Right lobe of liver (tissue), 6 donors: Measurements from ENCODE around the gene OASL. TPM values are rescaled to one million over a fixed set of nuclear protein-coding genes. Genes with fewer than 3 reads are reported as not detected.

ENCODE experiments used
- ATAC-seq, 4 donors: fragments of 200-7000 bp; cut with Tn5 transposase; one replicate each; pipeline ENCODE4 v1.9.1; 2020; ENCODE audit warnings: mild to moderate bottlenecking in 4 of 4, moderate library complexity in 4 of 4
- DNase-seq, 3 donors: peaks; one replicate each; pipeline ENCODE4 v3.0.0-alpha.2; 2020
- H3K27ac ChIP-seq, 3 donors: fragments of 200-600 bp; one replicate each; pipeline ENCODE4 v1.8.0; 2022
- H3K27me3 ChIP-seq, 2 donors: fragments of 200-600 bp; one replicate each; pipeline ENCODE4 v1.8.0; 2022
- H3K36me3 ChIP-seq, 4 donors: fragments of 200-600 bp; sonication (generic) in 1 of 4; one replicate each; pipeline versions ENCODE4 v1.5.1 to v1.8.0; 2017 to 2022; ENCODE audit warnings: control low read depth in 1 of 4
- H3K4me1 ChIP-seq, 4 donors: fragments of 200-600 bp; sonication (generic) in 1 of 4; one replicate each; pipeline versions ENCODE4 v1.5.1 to v1.8.0; 2017 to 2022; ENCODE audit warnings: control low read depth in 1 of 4
- H3K4me3 ChIP-seq, 3 donors: fragments of 200-600 bp; one replicate each; pipeline ENCODE4 v1.8.0; 2022
- H3K9me3 ChIP-seq, 4 donors: fragments of 200-600 bp; sonication (generic) in 1 of 4; one replicate each; pipeline versions ENCODE4 v1.5.1 to v1.8.0; 2017 to 2022; ENCODE audit warnings: control low read depth in 1 of 4
- POLR2A ChIP-seq: fragments of 450-650 bp; IDR thresholded peaks from one replicate; pipeline ENCODE4 v1.6.1; 2017; ENCODE audit warnings: antibody characterized with exemption, mild to moderate bottlenecking
- WGBS: methylation state at CpG from one replicate; pipeline ENCODE4 v1.1.6; 2018; ENCODE audit warnings: low coverage, low lambda C conversion rate; ENCODE audit not compliant: insufficient coverage; ENCODE audit errors: missing lambda C conversion rate; 5-methylcytosine and 5-hydroxymethylcytosine counted together
- intact Hi-C, 2 donors: fragments of 100-400 bp; cut with DNase I; formaldehyde crosslinking; loops; one replicate each; pipeline versions ENCODE4 v1.11.2 to v1.14.1; 2022
- total RNA-seq, 6 experiments: library from RNA; depleted of rRNA in 2 of 6; stranded (reverse); fragments of >200 nt in 2 of 6; fragmentation: NEBNext Ultra II Directional in 3 of 6; extraction: Animal tissue kit (Norgen Biotek cat#: 25700) in 3 of 6; gene quantifications; one replicate each; pipeline versions ENCODE4 v1.1.0 to v1.2.4, GENCODE V29; 2016 to 2023
- TF ChIP-seq, protein P1 (sequence below), 4 donors: fragments of 200-600 bp in 3 of 4; fragments of 450-650 bp in 1 of 4; IDR thresholded peaks; one replicate each; pipeline versions ENCODE4 v1.5.1 to v1.8.0; 2016 to 2022; ENCODE audit warnings: antibody characterized with exemption in 4 of 4, mild to moderate bottlenecking in 2 of 4
- donor health status: DM: no; HTN: yes; CAD: no.
- donor health status: DM: no; HTN: no; CAD: no.
- donor health status: DM: no; HTN: no; CAD: no.
- donor health status: DM: no; HTN: yes; CAD: no.
- donor health status: DM: no; HTN: yes; CAD: no.

OASL gene
- total RNA-seq, 6 experiments from 2014 or later: 1.6 to 19.2 (median 4.1) TPM

DNA sequence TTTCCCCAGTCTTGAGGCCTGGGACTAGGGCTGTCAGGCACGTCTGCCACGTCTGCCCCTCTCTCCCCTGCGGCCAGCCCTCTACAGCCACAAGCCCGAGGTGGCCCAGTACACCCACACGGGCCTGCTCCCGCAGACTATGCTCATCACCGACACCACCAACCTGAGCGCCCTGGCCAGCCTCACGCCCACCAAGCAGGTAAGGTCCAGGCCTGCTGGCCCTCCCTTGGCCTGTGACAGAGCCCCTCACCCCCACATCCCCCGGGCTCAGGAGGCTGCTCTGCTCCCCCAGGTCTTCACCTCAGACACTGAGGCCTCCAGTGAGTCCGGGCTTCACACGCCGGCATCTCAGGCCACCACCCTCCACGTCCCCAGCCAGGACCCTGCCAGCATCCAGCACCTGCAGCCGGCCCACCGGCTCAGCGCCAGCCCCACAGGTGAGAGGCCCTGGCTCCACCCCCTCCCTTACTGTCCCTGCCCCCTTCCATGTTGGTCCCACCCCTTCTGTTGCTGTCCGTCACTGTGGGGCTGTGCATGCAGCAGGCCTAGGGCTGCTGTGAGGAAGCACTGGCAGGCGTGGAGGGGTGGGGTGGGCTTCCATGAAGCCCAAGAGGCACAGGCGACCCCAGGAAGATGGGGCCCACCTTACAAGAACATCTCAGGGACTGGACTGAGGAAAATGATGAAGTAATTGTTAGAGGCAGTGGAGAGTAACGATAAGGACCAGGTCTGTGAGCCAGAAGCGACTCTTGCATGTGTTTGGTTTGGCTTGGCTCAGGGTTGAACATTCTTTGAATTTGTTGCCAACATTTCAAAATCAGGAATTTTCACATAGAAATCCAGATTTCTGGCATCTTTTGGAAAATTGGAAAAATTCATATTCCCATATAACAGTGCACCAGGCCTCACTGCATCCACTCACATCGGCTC, 39.6 kb downstream of the OASL start:
- TF ChIP-seq POLR2A: no peak
- TF ChIP-seq, protein P1, sequence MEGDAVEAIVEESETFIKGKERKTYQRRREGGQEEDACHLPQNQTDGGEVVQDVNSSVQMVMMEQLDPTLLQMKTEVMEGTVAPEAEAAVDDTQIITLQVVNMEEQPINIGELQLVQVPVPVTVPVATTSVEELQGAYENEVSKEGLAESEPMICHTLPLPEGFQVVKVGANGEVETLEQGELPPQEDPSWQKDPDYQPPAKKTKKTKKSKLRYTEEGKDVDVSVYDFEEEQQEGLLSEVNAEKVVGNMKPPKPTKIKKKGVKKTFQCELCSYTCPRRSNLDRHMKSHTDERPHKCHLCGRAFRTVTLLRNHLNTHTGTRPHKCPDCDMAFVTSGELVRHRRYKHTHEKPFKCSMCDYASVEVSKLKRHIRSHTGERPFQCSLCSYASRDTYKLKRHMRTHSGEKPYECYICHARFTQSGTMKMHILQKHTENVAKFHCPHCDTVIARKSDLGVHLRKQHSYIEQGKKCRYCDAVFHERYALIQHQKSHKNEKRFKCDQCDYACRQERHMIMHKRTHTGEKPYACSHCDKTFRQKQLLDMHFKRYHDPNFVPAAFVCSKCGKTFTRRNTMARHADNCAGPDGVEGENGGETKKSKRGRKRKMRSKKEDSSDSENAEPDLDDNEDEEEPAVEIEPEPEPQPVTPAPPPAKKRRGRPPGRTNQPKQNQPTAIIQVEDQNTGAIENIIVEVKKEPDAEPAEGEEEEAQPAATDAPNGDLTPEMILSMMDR (IDR thresholded peaks at IDR 0.05): no peak
- Histone ChIP-seq H3K27ac (no peak overlapping the region), H3K36me3 (peaks cover 0 to 72% (median 26%) of the 10 kb centered on the region in 4 donors), H3K9me3 (no peaks in the 10 kb centered on the region), H3K4me3 (no peak overlapping the region), H3K4me1 (peaks cover 0 to 14% (median 7%) of the 10 kb centered on the region in 4 donors), H3K27me3 (no peaks in the 10 kb centered on the region)
- DNase-seq (no peak), ATAC-seq (peak; percentile 47 to 65 (median 54))
- WGBS: 33% methylated on average over 7 of the region's 23 CpGs
- intact Hi-C loops: loop anchor here in 1 of 2 donors (10.0 kb wide), 1 partner anchor 355 kb away; the partner anchor contains the start of gene CABP1

DNA sequence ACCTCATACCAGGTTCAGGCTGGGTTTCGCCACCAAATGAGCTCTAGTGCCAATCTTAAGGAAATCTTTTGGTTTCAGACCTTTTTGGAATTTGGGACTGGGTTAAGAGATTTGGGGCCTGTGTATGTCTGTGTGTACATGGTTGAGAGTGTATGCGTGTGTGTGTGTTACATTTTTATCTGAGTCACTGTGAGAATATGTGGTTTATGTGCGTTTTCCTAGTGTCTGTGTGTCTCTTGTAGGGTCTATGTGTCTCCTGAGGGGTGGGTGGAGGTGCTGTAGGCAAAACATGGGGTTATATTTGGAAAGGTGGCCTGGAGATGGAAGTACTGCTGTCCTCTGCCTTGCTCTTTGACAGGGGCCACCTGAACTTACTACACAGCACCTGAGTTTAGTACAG, 40.6 kb downstream of the OASL start:
- no peak overlapping the region for H3K27ac ChIP-seq
- no peak for ATAC-seq
- peaks cover 0 to 14% (median 6%) of the 10 kb centered on the region in 4 donors for H3K4me1 ChIP-seq
- no peak for DNase-seq
- intact Hi-C loops: loop anchor here in 1 of 2 donors (10.0 kb wide), 1 partner anchor 354 kb away; the partner anchor contains the start of gene CABP1
- H3K27me3 ChIP-seq: no peaks in the 10 kb centered on the region
- TF ChIP-seq POLR2A: no peak
- TF ChIP-seq, protein P1 (IDR thresholded peaks at IDR 0.05): no peak
- WGBS: 68% methylated on average over 2 of the region's 3 CpGs
- H3K9me3 ChIP-seq: no peaks in the 10 kb centered on the region
- H3K4me3 ChIP-seq: no peak overlapping the region
- peaks cover 0 to 73% (median 31%) of the 10 kb centered on the region in 4 donors for H3K36me3 ChIP-seq

GRCh38 chr12:120997448-120997847, 41.6 kb downstream of the OASL start:
- Histone ChIP-seq H3K9me3 (no peaks in the 10 kb centered on the region), H3K4me1 (peaks cover 0 to 14% (median 6%) of the 10 kb centered on the region in 4 donors), H3K27me3 (no peaks in the 10 kb centered on the region), H3K36me3 (peaks cover 0 to 79% (median 31%) of the 10 kb centered on the region in 4 donors), H3K4me3 (no peak overlapping the region), H3K27ac (no peak overlapping the region)
- 69% methylated on average over 4 of the region's 9 CpGs for WGBS
- DNase-seq (no peak), ATAC-seq (no peak)
- TF ChIP-seq, protein P1 (IDR thresholded peaks at IDR 0.05): no peak
- TF ChIP-seq POLR2A: no peak
- intact Hi-C loops: loop anchor here in 1 of 2 donors (10.0 kb wide), 1 partner anchor 353 kb away; the partner anchor contains the start of gene CABP1

DNA sequence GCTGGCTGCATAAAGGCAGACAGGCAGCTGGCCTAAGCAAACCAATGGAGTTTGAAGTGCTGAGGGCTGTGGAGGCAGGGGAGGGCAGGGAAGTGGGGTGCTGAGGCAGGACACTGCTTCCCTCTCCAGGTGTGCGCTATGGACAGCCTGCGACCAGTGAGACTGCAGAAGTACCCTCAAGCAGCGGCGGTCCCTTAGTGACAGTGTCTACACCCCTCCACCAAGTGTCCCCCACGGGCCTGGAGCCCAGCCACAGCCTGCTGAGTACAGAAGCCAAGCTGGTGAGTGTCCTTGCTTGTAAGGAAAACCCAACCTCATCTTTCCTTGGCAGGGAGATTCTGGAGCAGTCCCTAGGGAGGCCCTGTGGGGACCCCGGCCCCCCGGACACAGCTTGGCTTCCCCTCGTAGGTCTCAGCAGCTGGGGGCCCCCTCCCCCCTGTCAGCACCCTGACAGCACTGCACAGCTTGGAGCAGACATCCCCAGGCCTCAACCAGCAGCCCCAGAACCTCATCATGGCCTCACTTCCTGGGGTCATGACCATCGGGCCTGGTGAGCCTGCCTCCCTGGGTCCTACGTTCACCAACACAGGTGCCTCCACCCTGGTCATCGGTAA, 42.8 kb downstream of the OASL start:
- Histone ChIP-seq H3K4me1 (peaks cover 0 to 14% (median 6%) of the 10 kb centered on the region in 4 donors), H3K9me3 (no peaks in the 10 kb centered on the region), H3K27me3 (no peaks in the 10 kb centered on the region), H3K4me3 (no peak overlapping the region), H3K36me3 (peaks cover 0 to 72% (median 25%) of the 10 kb centered on the region in 4 donors), H3K27ac (no peak overlapping the region)
- no CpG with 5 or more reads among the region's 11 CpGs for WGBS
- ATAC-seq: no peak
- TF ChIP-seq POLR2A: no peak
- TF ChIP-seq, protein P1 (IDR thresholded peaks at IDR 0.05): no peak
- no peak for DNase-seq
- intact Hi-C loops: loop anchor here in 1 of 2 donors (10.0 kb wide), 1 partner anchor 351 kb away; the partner anchor contains the start of gene CABP1
